Sigmoid colon (tissue), 4 donors: ENCODE data around the gene CPN2.

ENCODE experiments used
- EP300 ChIP-seq, 4 donors: sonication (generic); formaldehyde crosslinking; IDR thresholded peaks; one replicate each; pipeline ENCODE4 v1.6.1; 2017; ENCODE audit warnings: antibody characterized with exemption in 4 of 4
- POLR2A ChIP-seq, 2 donors: fragments of 450-650 bp; IDR thresholded peaks; one replicate each; pipeline ENCODE4 v1.6.1; 2016; ENCODE audit warnings: antibody characterized with exemption in 2 of 2, mild to moderate bottlenecking in 2 of 2, moderate library complexity in 2 of 2
- POLR2AphosphoS5 ChIP-seq, 4 donors: sonication (generic); formaldehyde crosslinking; IDR thresholded peaks; one replicate each; pipeline ENCODE4 v1.6.1; 2017; ENCODE audit warnings: antibody characterized with exemption in 4 of 4
- TF ChIP-seq, protein P1 (sequence below), 4 experiments: fragments of 450-650 bp in 3 of 4; fragments of 200-600 bp in 1 of 4; IDR thresholded peaks; one replicate each; pipeline ENCODE4 v1.5.1; 2016 to 2019; ENCODE audit warnings: antibody characterized with exemption in 4 of 4, mild to moderate bottlenecking in 3 of 4, moderate library complexity in 2 of 4

DNA sequence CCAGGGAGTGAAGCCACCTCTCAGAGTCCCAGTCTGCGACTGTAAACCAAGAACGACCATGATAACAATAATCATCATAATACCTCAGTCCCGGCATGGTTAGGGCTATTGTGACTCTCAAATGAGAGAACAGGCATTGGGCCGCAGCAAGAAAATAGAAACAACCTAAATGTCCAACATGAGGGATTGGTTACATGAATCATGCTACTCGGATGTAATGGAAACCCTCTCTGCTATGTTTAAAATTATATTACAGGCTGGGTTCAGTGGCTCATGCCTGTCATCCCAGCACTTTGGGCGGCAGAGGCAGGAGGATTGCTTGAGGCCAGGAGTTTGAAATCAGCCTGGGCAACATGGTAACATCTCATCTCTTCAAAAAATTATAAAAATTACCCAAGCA is 2.8 kb downstream of the CPN2 start:
- TF ChIP-seq, protein P1, sequence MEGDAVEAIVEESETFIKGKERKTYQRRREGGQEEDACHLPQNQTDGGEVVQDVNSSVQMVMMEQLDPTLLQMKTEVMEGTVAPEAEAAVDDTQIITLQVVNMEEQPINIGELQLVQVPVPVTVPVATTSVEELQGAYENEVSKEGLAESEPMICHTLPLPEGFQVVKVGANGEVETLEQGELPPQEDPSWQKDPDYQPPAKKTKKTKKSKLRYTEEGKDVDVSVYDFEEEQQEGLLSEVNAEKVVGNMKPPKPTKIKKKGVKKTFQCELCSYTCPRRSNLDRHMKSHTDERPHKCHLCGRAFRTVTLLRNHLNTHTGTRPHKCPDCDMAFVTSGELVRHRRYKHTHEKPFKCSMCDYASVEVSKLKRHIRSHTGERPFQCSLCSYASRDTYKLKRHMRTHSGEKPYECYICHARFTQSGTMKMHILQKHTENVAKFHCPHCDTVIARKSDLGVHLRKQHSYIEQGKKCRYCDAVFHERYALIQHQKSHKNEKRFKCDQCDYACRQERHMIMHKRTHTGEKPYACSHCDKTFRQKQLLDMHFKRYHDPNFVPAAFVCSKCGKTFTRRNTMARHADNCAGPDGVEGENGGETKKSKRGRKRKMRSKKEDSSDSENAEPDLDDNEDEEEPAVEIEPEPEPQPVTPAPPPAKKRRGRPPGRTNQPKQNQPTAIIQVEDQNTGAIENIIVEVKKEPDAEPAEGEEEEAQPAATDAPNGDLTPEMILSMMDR (IDR thresholded peaks at IDR 0.05), result no peak
- TF ChIP-seq EP300 (IDR thresholded peaks at IDR 0.05), result no peak
- no peak for TF ChIP-seq POLR2A (IDR thresholded peaks at IDR 0.05)
- TF ChIP-seq POLR2AphosphoS5 (IDR thresholded peaks at IDR 0.05), result no peak
